ENCODE results near the gene USP37.

DNA sequence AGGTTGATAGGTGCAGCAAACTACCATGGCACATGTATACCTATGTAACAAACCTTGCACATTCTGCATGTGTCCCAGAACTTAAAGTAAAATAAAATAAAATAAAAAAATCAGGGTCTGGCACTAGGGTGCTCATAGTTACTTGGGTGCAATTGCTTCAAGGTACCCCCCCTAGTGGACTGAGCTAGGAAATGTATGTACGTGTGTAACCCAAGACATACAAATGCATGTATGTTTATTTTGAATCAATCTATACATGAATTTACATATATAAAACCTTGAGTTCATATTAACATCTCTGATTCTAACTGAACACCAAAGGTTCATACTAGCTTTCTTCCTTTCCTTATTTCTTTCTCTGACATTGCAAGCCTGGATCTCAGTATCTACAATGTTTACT, 51.5 kb downstream of the USP37 start:
- TF ChIP-seq, protein P1, sequence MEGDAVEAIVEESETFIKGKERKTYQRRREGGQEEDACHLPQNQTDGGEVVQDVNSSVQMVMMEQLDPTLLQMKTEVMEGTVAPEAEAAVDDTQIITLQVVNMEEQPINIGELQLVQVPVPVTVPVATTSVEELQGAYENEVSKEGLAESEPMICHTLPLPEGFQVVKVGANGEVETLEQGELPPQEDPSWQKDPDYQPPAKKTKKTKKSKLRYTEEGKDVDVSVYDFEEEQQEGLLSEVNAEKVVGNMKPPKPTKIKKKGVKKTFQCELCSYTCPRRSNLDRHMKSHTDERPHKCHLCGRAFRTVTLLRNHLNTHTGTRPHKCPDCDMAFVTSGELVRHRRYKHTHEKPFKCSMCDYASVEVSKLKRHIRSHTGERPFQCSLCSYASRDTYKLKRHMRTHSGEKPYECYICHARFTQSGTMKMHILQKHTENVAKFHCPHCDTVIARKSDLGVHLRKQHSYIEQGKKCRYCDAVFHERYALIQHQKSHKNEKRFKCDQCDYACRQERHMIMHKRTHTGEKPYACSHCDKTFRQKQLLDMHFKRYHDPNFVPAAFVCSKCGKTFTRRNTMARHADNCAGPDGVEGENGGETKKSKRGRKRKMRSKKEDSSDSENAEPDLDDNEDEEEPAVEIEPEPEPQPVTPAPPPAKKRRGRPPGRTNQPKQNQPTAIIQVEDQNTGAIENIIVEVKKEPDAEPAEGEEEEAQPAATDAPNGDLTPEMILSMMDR (IDR thresholded peaks at IDR 0.05; ENCODE audit: insufficient read depth, low read length), result no peak
- TF ChIP-seq GABPA (IDR thresholded peaks at IDR 0.05; ENCODE audit: low read depth), result no peak
- no peak for TF ChIP-seq POLR2AphosphoS5 (IDR thresholded peaks at IDR 0.05; ENCODE audit: low read depth)
- TF ChIP-seq, protein P2, sequence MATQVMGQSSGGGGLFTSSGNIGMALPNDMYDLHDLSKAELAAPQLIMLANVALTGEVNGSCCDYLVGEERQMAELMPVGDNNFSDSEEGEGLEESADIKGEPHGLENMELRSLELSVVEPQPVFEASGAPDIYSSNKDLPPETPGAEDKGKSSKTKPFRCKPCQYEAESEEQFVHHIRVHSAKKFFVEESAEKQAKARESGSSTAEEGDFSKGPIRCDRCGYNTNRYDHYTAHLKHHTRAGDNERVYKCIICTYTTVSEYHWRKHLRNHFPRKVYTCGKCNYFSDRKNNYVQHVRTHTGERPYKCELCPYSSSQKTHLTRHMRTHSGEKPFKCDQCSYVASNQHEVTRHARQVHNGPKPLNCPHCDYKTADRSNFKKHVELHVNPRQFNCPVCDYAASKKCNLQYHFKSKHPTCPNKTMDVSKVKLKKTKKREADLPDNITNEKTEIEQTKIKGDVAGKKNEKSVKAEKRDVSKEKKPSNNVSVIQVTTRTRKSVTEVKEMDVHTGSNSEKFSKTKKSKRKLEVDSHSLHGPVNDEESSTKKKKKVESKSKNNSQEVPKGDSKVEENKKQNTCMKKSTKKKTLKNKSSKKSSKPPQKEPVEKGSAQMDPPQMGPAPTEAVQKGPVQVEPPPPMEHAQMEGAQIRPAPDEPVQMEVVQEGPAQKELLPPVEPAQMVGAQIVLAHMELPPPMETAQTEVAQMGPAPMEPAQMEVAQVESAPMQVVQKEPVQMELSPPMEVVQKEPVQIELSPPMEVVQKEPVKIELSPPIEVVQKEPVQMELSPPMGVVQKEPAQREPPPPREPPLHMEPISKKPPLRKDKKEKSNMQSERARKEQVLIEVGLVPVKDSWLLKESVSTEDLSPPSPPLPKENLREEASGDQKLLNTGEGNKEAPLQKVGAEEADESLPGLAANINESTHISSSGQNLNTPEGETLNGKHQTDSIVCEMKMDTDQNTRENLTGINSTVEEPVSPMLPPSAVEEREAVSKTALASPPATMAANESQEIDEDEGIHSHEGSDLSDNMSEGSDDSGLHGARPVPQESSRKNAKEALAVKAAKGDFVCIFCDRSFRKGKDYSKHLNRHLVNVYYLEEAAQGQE (IDR thresholded peaks at IDR 0.05; ENCODE audit: insufficient replicate concordance, low read depth), result no peak
- TF ChIP-seq SPI1 (IDR thresholded peaks at IDR 0.05; ENCODE audit: borderline replicate concordance, low read depth), result no peak

All from HL-60 (cell line).